ENCODE measurements around the gene TOX3.

- TF ChIP-seq EP300 (IDR thresholded peaks at IDR 0.05; ENCODE audit: borderline replicate concordance in 1 of 2, low read depth in 1 of 2, low read length in 1 of 2) (no peak), PBX3 (IDR thresholded peaks at IDR 0.05) (no peak), CTCF (IDR thresholded peaks at IDR 0.05) (no peak), ZBTB33 (IDR thresholded peaks at IDR 0.05; ENCODE audit: borderline replicate concordance, low read depth) (no peak), FOXM1 (IDR thresholded peaks at IDR 0.05; ENCODE audit: low read depth) (no peak), USF2 (IDR thresholded peaks at IDR 0.05; ENCODE audit: borderline replicate concordance, low read depth, low read length) (no peak), GABPA (IDR thresholded peaks at IDR 0.05; ENCODE audit: low read depth) (no peak), YY1 (IDR thresholded peaks at IDR 0.05; ENCODE audit: low read depth) (no peak), POLR2AphosphoS5 (IDR thresholded peaks at IDR 0.05; ENCODE audit: low read depth, low read length) (no peak), NRF1 (IDR thresholded peaks at IDR 0.05; ENCODE audit: low read depth, low read length) (no peak), EZH2phosphoT487 (IDR thresholded peaks at IDR 0.05; ENCODE audit: borderline replicate concordance, low read depth) (no peak), TEAD4 (IDR thresholded peaks at IDR 0.05; ENCODE audit: borderline replicate concordance, insufficient read depth) (no peak), TAF1 (IDR thresholded peaks at IDR 0.05; ENCODE audit: borderline replicate concordance, low read depth, low read length) (no peak), MXI1 (IDR thresholded peaks at IDR 0.05; ENCODE audit: low read depth, low read length) (no peak)
Observed at GRCh38 chr16:52554334-52554733, 7.4 kb upstream of the TOX3 start.
